HG03103 (cell line): ENCODE data around the gene WBP1L.
"Not testable (repeated sequence)": the region's sequence is repeated elsewhere in the genome, so short reads cannot be mapped to it uniquely, and the experiment has no call there.

Experiments used
- ATAC-seq: cut with Tn5 transposase; IDR thresholded peaks from one replicate; pipeline ENCODE4 v1.9.1; 2021; ENCODE audit warnings: low read depth; ENCODE audit not compliant: unreplicated experiment

The WBP1L gene

DNA sequence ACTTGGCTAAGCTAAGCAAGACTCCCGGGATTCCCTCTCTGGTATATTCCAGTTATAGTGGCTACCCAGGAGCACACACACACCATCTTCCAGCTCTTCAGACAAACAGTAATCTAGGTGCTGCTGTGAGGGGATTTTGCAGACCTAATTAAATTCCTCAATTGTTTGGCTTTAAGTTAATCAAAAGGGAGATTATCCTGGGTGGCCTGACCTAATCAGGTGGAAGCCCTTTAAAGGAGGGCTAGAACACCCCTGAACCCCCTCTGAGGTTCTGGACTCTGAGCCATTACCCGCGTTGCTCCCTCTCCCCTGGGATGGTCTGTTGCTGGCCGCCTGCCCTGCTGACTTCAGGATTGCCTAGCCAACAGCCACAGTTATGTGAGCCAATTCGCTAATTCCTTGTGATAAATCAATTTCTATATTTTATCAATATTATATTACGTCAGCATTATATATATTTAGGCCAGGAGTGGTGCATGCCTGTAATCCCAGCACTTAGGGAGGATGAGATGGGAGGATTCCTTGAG is 22.9 kb upstream of the WBP1L start:
- ATAC-seq, result no peak

DNA sequence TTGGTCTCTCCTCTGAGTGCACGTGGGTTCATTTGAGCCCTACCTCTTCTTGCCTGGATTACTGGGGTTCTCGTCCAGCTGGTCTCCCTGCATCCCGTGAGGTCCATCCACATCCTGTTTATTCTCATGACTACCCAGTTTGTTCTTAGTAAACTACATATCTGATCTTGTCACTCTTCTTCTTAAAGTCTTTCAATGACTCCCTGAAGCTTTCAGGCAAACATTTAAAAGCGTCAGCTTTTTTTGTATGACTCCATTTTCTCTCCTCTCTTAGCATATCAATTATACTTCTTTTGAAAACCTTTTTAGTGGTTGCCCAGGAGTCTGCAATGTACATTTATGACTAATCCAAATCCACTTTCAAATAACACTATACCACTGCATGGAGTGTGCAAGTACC is 21.8 kb upstream of the WBP1L start:
- no peak for ATAC-seq

DNA sequence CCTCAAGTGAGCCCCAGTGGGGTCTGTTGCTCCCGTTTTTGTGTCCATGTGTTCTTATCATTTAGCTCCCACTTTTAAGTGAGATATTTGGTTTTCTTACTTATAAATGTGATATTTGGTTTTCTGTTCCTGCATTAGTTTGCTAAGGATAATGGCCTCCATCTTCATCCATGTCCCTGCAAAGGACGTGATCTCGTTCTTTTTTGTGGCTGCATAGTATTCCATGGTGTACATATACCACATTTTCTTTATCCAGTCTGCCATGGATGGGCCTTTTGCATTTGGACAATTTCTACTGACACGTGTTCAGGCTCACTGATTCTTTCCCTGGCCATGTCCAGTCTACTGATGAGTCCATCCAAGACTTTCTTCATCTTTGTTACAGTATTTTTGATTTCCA is 19.8 kb upstream of the WBP1L start:
- no peak for ATAC-seq

DNA sequence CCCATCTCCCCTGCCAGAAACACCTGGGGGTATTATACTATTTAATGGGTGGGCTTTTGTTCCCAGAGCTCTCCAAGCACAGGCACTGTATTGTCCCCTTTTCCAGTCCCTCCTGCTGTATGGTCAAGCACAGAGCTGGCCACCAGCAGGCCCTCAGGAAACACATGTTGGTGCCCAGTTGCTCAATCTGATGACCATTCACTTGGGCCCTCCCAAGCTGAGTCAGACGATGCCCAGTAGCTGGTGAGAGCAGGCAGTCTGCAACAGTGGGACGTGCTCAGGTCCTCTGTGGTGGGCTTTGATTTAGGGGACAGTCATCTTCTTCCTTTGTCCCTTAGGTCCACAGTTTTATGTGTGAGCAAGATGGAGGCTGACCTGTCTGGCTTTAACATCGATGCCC is 17.5 kb upstream of the WBP1L start:
- no peak for ATAC-seq

DNA sequence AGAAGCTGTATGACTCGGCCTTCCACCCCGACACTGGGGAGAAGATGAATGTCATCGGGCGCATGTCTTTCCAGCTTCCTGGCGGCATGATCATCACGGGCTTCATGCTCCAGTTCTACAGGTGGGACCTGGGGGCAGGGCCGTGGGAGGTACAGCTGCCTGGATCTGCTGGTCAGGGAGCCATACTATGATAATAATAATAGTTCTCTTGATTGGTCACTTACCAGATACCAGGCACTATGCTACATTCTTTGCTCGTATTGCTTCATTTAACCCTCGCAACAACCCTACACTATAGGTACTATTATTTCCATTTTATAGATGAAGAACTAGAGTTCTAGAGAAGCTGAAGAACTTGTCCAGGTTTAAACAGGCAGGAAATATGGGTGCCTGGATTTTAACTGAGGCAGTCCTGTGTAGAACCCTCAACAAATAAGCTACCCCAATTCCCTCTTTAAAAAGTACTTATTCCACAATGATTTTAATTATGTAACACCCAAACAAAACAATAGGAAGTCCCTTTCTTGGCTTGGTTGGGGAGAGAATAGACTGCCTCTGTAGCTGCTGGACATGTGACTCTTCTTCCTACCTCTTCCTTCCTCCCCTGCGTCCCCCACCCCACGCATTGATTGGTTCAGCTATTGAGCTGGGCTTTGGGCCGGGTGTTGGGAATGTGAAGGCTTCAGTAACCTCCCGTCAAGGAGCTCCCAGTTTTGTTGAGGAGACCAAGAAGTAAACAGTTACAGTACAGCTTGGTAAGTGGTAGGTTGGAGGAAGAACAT is 16.5 kb upstream of the WBP1L start:
- no peak for ATAC-seq

DNA sequence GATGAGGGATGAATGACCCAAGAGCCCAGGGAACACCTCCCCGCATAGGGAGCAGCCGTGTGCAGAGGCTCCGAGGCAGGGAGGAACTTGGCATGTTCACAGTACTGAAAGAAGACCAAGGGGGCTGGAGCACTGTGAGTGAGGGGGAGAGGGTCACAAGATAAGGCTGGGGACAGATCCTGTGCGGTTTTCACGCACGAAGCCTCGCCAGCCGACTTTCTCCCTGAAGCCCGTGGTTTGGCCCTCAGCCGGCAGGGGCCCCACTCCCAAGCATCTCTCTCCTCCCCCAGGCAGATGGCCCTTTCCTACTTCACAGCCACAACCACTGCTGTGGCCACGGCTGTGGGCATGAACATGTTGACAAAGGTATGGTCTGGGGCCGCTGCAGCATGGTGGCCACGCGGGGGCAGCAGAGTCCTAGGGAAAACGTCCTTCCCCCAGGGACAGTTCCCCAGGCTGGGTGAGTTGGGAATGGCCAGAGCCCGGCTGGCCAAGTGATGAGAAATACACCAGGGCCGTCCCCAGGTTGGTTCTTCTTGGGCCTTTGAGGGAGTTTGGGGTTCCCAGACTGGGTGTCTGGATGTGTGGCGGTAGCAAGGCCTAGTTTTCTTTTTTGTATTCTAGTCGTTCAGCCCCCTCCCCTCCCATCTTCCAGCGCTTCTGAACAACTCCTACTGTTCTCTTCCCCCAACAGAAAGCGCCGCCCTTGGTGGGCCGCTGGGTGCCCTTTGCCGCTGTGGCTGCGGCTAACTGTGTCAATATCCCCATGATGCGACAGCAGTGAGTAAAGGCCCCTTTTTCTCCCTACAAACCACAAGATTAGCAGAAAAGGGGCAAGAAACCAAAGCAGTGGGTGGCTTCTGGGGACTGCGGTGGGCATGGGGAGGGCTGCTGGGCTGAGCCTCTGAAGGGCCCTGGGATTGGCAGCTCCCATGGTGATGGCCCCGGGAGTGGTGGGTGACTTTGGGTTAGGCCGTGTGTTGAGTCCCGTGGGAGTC is 14.4 kb upstream of the WBP1L start:
- ATAC-seq, result no peak

DNA sequence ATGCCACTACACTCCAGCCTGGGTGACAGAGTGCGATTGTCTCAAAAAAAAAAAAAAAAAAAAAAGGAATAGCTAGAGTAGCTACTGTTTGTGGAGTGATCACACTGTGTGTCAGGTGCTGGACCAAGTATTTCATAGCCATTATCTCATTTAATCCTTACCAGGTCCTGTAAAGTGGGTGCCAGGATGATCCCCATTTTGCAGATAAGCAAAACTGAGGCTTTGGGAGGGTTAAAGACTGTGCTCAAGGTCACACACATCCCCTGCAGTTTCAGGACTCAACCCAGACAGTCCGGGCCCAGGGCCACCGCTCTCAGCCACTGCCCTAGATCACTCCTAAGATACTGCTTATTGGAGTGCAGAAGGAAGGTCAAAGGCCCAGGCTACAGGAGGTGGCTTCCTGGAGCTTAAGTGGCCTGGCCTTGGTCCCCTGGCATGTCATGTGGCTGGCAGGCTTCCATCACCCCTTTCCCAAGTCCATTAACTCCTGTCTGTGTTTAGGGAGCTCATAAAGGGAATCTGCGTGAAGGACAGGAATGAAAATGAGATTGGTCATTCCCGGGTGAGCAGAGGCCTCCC is 12.4 kb upstream of the WBP1L start:
- ATAC-seq, result no peak

DNA sequence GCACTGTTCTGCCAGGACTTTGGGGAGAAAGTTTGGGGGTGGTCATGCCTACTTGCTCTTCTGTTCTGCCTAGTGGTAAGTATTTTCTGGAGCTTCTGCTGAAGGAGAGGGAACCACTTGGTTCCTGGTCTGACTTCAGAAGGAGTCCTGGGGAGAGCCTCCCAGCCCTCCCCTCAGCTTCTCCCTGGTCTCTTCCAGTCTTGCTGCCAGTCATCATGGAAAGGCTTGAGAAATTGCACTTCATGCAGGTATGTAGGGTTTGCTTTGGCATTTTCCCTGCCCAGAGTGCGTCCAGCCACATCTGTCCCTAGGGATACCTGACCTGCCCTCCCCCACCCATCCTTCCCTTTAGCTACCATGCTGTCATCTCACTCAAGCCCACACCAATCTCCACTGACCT is 11.1 kb upstream of the WBP1L start:
- ATAC-seq, result no peak

DNA sequence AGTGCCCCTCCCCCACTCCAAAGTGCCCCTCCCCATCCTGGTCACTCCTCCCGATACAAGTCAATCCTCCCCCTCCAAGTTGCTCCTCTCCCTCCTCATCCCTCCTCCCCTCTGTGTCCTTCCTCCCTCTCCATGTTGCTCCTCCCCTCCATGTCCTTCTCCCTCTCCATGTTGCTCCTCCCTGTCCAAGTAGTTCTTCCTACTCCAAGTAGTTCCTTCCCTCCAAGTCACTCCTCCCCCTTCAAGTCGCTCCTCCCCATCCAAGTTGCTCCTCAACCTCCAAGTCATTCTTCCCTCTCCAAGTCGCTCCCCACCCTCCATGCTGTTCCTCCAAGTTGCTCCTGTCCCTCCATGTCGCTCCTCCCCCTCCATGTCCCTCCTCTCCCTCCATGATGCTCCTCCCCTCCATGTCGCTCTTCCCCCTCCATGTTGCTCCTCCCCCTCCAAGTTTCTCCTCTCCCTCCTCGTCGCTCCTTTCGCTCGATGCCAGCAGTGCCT is 8.6 kb upstream of the WBP1L start:
- ATAC-seq, result no peak

DNA sequence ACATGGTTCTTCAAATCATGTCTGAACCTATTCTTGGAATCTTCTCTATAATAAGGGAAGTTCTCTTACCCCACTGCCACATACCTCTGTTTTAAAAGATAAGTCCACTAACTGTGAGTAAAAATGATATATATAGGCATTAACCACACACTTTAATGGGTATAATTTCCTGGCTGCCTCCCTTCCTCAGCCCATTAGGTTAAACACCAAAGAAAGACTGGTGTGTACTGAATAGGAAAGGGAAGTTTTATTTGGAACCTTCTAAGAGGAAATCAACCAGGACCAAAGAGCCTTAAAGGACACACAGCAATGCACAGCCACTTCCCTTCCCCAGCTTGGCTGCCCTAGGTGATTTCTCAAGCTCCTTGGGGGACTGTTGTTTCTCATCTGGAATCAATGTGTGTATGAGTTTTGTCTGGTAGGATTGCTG is 5.0 kb upstream of the WBP1L start:
- ATAC-seq, result no peak

DNA sequence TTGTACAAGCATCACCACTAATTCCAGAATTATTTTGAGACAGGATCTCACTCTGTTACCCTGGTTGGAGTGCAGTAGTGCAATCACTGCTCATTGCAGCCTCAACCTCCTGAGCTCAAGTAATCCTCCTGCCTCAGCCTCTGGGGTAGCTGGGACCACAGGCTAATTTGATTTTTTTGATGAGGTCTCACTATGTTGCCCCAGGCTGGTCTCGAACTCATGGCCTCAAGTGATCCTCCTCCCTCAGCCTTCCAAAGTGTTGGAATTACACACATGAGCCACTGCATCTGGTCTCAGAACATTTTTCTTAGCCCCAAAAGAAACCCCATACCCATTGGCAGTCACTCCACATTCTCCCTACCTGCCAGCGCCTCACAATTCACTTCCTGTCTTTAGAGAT is 3.5 kb upstream of the WBP1L start:
- ATAC-seq, result no peak

DNA sequence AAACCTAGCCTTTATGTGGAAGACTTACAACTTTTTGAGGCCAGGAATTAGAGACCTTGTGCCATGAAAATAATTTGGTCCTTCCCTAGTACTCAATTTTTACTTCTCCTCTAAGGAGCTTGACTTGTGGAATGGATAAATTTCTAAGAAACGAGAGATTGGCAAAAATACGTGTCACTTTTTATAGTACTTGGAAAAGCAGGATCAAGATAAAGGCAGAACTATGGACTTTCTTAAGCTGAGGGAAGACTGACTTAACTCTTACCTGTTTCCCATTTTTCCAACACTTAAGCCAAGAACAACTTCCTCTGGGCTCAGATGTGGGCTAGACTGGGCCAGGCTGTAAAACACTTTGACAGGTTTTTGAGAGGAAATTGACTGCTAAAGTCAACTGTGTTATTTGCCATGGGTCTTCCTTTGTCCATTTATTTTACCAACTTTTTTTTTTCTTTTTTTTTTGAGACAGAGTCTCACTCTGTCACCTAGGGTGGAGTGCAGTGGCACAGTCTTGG is 2.0 kb upstream of the WBP1L start:
- no peak for ATAC-seq

DNA sequence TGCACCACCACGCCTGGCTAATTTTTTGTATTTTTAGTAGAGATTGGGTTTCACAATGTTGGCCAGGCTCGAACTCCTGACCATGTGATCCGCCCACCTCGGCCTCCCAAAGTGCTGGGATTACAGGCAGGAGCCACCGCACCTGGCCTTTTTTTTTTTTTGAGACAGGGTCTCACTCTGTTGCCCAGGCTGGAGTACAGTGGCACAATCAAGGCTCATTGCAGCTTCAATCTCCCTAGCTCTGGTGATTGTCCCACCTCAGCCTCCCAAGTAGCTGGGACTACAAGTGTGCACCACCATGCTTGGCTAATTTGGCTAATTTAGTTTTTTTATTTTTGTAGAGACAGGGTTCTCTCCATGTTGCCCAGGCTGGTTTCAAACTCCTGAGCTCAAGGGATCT is 1.4 kb upstream of the WBP1L start:
- ATAC-seq, result not testable (repeated sequence)

DNA sequence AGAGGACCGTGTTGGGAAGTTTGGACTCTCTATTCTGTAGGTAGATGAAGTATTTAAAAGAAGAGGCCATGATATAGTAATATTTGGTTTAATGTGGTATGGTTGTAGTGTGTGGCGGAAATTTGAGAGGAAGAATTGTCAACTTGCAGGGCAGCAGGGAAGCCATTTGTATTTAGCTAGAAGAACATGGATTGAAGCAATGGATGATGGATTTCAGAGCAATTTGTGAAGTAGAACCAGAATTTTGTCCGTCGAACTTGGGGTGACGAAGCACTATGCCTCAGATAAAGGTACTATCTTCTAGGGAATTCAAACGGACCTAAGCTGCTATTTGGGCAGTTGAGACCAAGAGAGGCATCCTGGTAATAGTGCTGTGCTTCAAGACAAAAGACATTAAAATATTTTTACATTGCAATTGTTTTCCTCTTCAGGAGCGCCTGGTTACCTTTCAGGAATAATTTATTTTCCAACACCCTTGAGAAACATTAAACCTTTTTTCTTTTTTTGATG is 615 bp upstream of the WBP1L start:
- ATAC-seq, result no peak

DNA sequence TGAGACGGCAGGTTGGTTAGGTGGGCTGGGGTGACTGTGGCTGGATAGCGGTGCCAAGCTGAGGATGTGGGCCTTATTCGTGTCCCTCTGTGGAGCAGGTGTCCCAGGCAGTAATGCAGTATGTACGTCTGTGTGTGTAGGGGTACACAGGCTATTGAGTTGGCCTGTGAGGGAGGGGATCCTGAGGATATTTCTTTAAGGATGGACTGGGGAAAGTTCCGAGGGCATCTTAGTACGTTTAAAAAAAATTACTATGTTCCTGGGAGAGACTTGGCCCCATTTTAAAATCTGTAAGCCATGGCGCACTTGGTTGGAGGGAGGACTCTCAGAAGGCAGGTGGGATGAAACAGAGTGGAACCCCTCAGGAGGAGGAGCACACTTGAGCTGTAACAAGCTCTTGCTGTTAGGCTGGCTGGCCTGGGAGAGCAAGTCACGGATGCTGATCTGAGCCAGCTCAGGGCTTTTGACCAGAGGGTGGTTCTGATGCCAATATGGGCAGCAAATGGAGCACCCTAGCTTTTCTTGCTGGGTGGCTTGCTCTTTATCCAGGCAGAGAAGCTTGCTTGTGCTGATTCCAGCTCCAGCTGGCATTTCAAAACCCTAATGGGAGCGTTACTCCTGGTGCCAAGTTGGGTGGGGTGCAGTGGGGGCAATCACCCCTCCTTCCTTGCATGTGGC is 765 bp downstream of the WBP1L start:
- no peak for ATAC-seq

DNA sequence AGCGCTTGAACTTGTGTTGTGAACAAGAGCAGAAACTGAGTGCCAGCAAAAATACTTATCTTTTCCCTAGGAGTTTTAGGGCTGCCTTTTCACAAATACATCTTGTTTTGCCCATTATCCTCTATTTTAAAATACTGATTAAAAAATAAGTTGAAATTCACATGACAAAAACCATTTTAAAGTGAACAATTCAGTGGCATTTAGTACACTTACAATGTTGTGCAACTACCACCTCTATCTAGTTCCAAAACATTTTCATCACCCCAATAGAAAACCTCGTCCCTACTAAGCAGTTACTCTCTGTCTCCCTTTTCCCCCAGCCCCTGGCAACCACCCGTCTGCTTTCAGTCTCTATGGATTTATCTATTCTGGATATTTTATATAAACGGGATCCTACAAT is 1.4 kb downstream of the WBP1L start:
- no peak for ATAC-seq

DNA sequence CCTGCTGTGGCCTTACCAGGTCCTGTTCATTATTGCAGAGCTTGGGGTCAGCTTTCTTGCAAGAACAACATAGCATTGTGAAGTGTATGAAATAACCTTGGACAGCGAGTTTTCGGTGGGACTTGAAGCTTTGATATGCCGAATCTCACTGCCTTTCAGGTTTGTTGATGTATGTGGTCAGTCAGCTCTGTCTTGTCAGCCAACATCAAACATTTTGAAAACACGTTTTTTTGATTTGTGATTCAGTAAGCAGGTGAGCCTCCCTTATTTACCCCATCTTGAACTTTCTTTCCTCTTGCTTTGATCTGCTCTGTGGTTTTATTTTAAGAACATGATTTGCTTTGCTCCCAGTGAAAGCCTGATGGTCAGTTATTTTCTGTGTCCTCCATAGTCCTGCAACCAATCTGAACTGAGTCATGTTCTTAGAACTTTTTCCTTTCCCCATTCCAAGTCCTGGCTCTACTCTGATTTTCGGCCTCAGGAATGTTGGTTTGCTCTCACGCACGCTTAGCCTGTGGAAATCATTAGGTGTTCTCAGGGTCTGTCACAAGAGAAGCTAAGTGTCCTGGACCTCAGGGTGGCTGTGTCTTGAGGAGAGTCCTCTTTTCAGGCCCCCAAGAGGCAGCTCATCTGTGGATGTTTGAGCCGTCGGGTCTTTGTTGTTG is 8.7 kb downstream of the WBP1L start:
- no peak for ATAC-seq

DNA sequence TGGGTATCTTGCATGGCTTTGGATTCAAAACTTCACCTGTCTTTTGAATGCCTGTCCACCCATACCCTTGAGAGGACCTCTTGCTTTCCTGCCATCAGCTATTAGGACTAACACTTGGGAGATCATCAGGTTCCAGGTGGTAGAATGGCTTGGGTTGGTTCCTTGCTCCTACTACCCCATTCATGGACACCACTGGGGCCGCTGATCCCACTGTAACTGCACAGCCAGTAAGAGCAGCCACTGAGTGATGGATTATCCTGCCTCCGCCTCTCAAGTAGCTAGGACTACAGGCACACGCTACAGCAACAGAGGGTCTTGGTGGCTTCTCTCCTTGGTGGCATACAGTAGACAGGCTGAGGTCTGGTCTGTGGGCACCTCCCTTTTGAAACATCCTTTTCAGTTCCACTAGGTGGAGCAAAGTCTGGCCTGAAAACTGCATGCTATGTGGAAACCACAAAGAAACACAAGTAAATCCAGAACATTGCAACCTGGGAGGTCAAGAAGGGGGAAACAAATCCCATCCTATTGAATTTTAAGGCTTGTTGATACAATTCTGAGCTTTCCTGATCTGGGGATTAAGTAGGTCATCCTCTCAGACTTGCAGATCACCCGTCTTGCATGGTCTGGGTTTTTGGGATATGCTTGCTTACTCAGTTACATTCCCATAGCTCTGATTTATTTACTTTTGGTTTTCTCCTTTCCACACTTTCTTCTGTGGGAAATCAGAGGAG is 9.4 kb downstream of the WBP1L start:
- no peak for ATAC-seq

DNA sequence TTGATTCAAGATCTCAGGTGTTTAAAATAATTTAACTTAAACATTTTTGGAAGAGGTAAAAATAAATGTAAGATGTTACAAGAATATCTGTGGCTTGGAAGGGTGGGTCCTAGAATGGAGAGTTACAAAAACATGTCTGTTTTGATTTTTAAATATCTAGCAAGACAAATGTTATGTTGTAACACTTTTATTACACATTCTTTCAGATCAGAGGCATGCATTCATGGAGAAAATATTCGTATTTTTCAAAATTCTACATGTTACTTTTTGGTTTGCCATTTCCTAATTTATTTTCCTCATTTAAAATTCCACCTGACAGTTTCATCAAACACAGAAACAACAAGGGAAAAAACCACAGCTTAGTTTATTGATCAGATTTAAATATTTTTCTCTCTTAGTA is 10.0 kb downstream of the WBP1L start:
- ATAC-seq, result no peak
